Right lobe of liver (tissue), 4 donors: ENCODE data around the gene DDA1.

Source experiments
- POLR2A ChIP-seq: fragments of 450-650 bp; IDR thresholded peaks from one replicate; pipeline ENCODE4 v1.6.1; 2017; ENCODE audit warnings: antibody characterized with exemption, mild to moderate bottlenecking
- TF ChIP-seq, protein P1 (sequence below), 4 donors: fragments of 200-600 bp in 3 of 4; fragments of 450-650 bp in 1 of 4; IDR thresholded peaks; one replicate each; pipeline versions ENCODE4 v1.5.1 to v1.8.0; 2016 to 2022; ENCODE audit warnings: antibody characterized with exemption in 4 of 4, mild to moderate bottlenecking in 2 of 4
- donor health status: DM: no; HTN: no; CAD: no.
- donor health status: DM: no; HTN: no; CAD: no.
- donor health status: DM: no; HTN: yes; CAD: no.

DNA sequence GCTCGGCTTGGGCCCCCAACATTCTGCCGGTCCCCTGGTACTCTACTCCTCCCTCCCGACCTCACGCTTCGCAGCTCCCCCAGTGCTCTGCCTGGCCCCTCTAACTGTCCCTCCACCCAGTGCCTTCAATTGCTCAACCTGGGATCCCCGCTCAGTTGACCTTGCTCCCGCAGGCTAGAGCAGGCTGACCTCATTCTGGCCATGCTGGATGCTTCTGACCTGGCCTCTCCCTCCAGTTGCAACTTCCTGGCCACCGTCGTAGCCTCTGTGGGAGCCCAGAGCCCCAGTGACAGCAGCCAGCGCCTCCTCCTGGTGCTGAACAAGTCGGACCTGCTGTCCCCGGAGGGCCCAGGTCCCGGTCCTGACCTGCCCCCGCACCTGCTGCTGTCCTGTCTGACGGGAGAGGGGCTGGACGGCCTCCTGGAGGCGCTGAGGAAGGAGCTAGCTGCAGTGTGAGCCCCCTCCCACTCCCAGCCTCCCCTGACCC is 31.6 kb downstream of the DDA1 start:
- peak; percentile 56 for TF ChIP-seq POLR2A
- TF ChIP-seq, protein P1, sequence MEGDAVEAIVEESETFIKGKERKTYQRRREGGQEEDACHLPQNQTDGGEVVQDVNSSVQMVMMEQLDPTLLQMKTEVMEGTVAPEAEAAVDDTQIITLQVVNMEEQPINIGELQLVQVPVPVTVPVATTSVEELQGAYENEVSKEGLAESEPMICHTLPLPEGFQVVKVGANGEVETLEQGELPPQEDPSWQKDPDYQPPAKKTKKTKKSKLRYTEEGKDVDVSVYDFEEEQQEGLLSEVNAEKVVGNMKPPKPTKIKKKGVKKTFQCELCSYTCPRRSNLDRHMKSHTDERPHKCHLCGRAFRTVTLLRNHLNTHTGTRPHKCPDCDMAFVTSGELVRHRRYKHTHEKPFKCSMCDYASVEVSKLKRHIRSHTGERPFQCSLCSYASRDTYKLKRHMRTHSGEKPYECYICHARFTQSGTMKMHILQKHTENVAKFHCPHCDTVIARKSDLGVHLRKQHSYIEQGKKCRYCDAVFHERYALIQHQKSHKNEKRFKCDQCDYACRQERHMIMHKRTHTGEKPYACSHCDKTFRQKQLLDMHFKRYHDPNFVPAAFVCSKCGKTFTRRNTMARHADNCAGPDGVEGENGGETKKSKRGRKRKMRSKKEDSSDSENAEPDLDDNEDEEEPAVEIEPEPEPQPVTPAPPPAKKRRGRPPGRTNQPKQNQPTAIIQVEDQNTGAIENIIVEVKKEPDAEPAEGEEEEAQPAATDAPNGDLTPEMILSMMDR (IDR thresholded peaks at IDR 0.05) = peak in 2 of 4 donors; percentile 21 to 23
